SU-DHL-6 (cell line): Measurements from ENCODE around the gene FAM171A2.
"Not testable (repeated sequence)": the region's sequence is repeated elsewhere in the genome, so short reads cannot be mapped to it uniquely, and the experiment has no call there.

Source experiments
- H2AFZ ChIP-seq: fragments of 200-600 bp; sonication (generic); 2 replicates; pipeline ENCODE4 v1.6.1; 2014; ENCODE audit warnings: low read depth, mild to moderate bottlenecking, moderate library complexity, mixed read lengths, antibody characterized with exemption, low read length; ENCODE audit not compliant: severe bottlenecking
- H3F3A ChIP-seq: fragments of 200-600 bp; shearing (Covaris generic); 2 replicates; pipeline ENCODE4 v1.6.0; 2016; ENCODE audit warnings: antibody characterized with exemption, mild to moderate bottlenecking; ENCODE audit not compliant: insufficient read depth
- H3K27ac ChIP-seq: fragments of 200-600 bp; sonication (generic); 2 replicates; pipeline ENCODE4 v1.5.1; 2016; ENCODE audit warnings: low read depth, mild to moderate bottlenecking, low read length, moderate library complexity, mixed read lengths
- H3K27me3 ChIP-seq: fragments of 200-600 bp; sonication (generic), shearing (Covaris generic); 2 replicates; pipeline ENCODE4 v1.6.0; 2014; ENCODE audit warnings: mild to moderate bottlenecking, low read length
- H3K36me3 ChIP-seq: fragments of 200-600 bp; sonication (generic); 2 replicates; pipeline ENCODE4 v1.6.1; 2014; ENCODE audit warnings: mild to moderate bottlenecking, low read length, mixed read lengths
- H3K4me2 ChIP-seq: fragments of 300-600, 200-600 bp; shearing (Covaris generic), sonication (generic); 2 replicates; pipeline ENCODE4 v1.6.0; 2014; ENCODE audit warnings: low read length, low read depth, mild to moderate bottlenecking; ENCODE audit not compliant: poor library complexity, severe bottlenecking
- H3K4me3 ChIP-seq: fragments of 200-600 bp; sonication (generic); 2 replicates; pipeline ENCODE4 v1.5.1; 2014; ENCODE audit warnings: antibody characterized with exemption, low read length, mild to moderate bottlenecking, mixed read lengths; ENCODE audit not compliant: insufficient read depth, poor library complexity, severe bottlenecking
- H3K79me2 ChIP-seq: fragments of 200-600 bp; sonication (generic); 2 replicates; pipeline ENCODE4 v1.6.1; 2014; ENCODE audit warnings: mild to moderate bottlenecking, low read length, moderate library complexity; ENCODE audit not compliant: insufficient read depth
- H3K9ac ChIP-seq: fragments of 200-600 bp; sonication (generic); 2 replicates; pipeline ENCODE4 v1.7.0; 2014; ENCODE audit warnings: mild to moderate bottlenecking, low read length
- H3K9me2 ChIP-seq: fragments of 200-600 bp; sonication (generic); replicated peaks from 2 replicates; pipeline ENCODE4 v1.6.1; 2014; ENCODE audit warnings: low read length; ENCODE audit not compliant: insufficient read depth
- H3K9me3 ChIP-seq: fragments of 200-600 bp; sonication (generic); 2 replicates; pipeline ENCODE4 v1.6.1; 2014; ENCODE audit warnings: low read length, mixed read lengths; ENCODE audit not compliant: insufficient read depth
- H4K20me1 ChIP-seq: fragments of 200-600 bp; sonication (generic); 2 replicates; pipeline ENCODE4 v1.6.1; 2014; ENCODE audit warnings: low read depth, mild to moderate bottlenecking, antibody characterized with exemption, low read length, moderate library complexity, mixed read lengths
- CTCF ChIP-seq: fragments of 200-600 bp; sonication (generic); IDR thresholded peaks from one replicate; pipeline ENCODE4 v1.5.1; 2017; ENCODE audit warnings: antibody characterized with exemption, mild to moderate bottlenecking, low read length, moderate library complexity; ENCODE audit not compliant: insufficient read depth, poor library complexity, severe bottlenecking
- EZH2phosphoT487 ChIP-seq: fragments of 200-600 bp; sonication (generic), shearing (Covaris generic); conservative IDR thresholded peaks from 2 replicates; pipeline ENCODE4 v1.6.1; 2018; ENCODE audit warnings: mild to moderate bottlenecking, antibody characterized with exemption, low read length, moderate library complexity, mixed read lengths

Gene FAM171A2

GRCh38 chr17:44348234-44348987 lies 15.2 kb downstream of the FAM171A2 start:
- Histone ChIP-seq H3F3A (peaks cover 43% of the 10 kb centered on the region), H3K79me2 (peaks cover 4% of the 10 kb centered on the region; the same call in 1 of the 2 replicates), H3K9me3 (no peaks in the 10 kb centered on the region), H3K4me2 (peak overlapping the region; percentile 88), H3K9ac (peak overlapping the region; percentile 28), H3K36me3 (no peaks in the 10 kb centered on the region), H3K4me3 (no peak overlapping the region), H3K27me3 (no peaks in the 10 kb centered on the region), H2AFZ (no peak overlapping the region), H3K27ac (peak overlapping the region; percentile 97), H4K20me1 (no peaks in the 10 kb centered on the region), H3K9me2 (no peaks in the 10 kb centered on the region)
- TF ChIP-seq CTCF (no peak), EZH2phosphoT487 (no peak)

GRCh38 chr17:44347206-44348055 lies 16.2 kb downstream of the FAM171A2 start:
- not testable (repeated sequence) for H3K27me3 ChIP-seq, H3K36me3 ChIP-seq, H3K9me3 ChIP-seq, H2AFZ ChIP-seq, H3K9me2 ChIP-seq, H4K20me1 ChIP-seq, H3K4me3 ChIP-seq, H3K79me2 ChIP-seq
- Histone ChIP-seq H3K9ac (peak overlapping the region; percentile 77), H3K4me2 (peak overlapping the region; percentile 88), H3F3A (peaks cover 37% of the 10 kb centered on the region), H3K27ac (peak overlapping the region; percentile 97)

- no peak overlapping the region for H2AFZ ChIP-seq
- no peaks in the 10 kb centered on the region for H3K9me3 ChIP-seq
- H3K36me3 ChIP-seq, result no peaks in the 10 kb centered on the region
- peak overlapping the region; percentile 88 for H3K4me2 ChIP-seq
- peaks cover 37% of the 10 kb centered on the region for H3F3A ChIP-seq
- H3K9ac ChIP-seq, result peak overlapping the region; percentile 77
- no peak for TF ChIP-seq CTCF
- no peak for TF ChIP-seq EZH2phosphoT487
- H3K4me3 ChIP-seq, result peak overlapping the region; percentile 90
- peaks cover 4% of the 10 kb centered on the region; the same call in 1 of the 2 replicates for H3K79me2 ChIP-seq
- no peaks in the 10 kb centered on the region for H3K27me3 ChIP-seq
- H4K20me1 ChIP-seq, result no peaks in the 10 kb centered on the region
- H3K9me2 ChIP-seq, result no peaks in the 10 kb centered on the region
- peak overlapping the region; percentile 97 for H3K27ac ChIP-seq
Measured at GRCh38 chr17:44346064-44346844, 17.4 kb downstream of the FAM171A2 start.
